AG08395 (cell line): ENCODE data around the gene CSRP1.
A peak's percentile ranks its signal among the peaks of the same experiment; 100 is the strongest.
"Not testable (repeated sequence)": the region's sequence is repeated elsewhere in the genome, so short reads cannot be mapped to it uniquely, and the experiment has no call there.

Experiments
- DNase-seq: peaks from one replicate; pipeline ENCODE4 v3.0.0; 2012; ENCODE audit warnings: mixed read lengths, low spot score

Gene CSRP1

DNA sequence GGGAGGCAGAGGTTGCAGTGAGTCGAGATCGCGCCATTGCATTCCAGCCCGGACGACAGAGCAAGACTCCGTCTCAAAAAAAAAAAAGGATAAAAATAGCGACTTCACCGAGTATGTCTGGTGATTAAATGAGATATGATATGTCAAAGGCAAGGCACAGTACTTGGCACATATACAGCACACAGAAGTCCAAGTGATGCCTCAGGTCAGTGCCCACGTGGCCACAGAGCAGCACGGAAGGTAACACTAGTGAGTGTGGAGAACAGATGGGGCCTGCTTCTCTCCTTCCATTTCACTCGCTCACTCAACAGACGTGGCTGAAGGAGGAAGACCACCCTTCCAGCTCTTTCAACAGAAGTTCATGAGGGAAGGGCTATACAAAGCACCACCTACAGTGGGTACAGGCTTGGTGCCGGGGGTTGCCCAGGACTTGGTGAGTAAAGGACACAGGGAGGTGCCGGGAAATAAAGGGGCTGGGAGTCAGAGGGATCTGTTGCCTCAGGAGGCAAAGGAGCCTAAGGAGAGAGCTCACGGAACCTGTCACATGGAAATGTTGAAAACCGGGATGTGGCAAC lies 8.9 kb downstream of the CSRP1 start:
- no peak for DNase-seq

DNA sequence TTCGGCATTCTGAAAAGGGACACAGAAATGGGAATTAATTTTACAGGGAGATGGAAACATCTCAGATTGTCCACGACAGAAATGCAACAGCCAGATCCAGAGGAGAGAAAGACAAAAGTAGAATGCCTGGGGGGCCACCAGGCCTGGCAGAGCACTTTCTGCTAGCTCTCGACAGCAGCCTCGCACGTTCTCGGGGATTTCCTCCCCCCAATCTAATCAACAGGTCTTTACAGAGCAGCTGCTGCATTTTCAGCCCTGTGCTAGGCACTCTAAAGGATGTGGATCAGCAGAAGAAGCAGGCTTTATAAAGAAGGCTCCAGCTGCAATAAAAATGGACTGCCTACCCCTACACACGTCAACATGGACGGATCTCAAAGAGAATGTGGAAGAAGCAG lies 10.6 kb downstream of the CSRP1 start:
- no peak for DNase-seq

DNA sequence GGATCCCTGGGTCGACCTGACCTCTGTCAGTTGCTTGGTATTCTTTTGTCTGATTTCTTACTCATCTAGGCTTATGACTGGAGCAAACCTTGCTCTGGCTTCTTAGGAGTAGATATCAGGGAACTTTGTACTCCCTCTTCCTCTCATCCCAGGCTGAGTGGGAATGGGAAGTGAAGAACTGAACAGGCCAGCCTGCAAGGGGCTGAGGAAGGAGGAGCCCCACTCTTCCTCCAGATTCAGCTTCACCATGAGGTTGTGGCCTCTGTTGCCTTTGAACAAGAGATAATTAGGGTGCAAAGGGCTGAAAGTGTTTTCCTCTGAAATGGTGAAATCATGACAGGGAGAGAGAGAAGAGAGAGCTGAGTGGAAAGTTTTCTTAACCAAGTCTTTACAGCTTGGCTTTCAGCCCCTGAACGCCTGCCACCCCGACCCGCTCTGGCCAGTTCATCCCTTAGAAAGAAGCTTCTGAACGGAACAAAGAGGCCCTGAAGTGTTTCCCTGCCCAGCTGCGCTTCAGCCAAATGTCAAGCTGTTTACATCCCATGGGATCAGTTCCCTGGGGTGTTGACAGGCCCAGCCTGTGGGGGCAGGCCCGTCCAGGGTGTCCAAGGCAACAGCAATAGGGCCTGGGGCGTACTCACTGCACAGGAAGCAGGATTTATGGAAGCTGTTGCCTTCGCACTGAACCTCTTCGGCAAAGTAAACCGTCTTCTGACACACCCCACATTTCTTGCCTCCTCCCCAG lies 11.2 kb downstream of the CSRP1 start:
- DNase-seq: peak; percentile 35

DNA sequence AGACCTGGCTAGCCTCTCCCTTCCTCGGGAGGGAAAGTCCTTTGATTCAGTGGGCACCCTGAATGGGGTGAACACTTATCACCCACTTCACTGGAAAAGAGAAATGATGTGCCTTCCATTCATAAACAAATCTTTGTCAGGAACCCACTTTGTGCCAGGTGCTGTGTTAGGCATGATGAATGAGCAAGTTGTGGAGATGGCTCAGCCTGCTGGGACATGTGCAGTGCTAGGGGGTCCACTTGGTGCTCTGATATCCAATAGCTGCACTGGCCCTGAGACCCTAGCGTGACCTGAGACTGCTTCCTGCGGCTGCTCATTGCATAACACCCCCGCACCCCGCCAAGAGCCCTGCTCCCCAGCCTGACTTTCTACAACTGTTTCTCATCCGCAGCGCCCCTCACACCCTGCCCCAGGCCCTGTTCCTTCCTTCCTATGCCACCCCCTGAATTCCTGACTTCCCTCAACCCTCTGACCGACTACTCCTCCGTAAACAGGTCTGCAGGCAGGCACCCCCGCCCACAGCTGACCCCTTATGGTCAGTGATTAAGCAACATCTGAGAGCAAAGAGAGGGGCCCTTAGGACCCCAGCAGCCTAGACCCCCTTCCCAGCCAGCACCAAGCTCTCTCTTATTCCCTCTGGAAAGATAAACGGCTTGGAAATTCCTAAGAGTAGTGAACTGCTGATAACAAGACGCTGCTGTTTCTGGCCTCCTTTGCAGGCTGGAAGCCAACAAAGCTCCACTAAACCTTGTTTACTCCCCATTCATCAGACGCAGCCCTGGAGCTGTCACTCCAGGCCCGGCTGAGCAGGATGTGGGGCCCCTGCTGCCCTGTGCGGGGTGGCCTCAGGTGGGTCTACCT lies 12.9 kb downstream of the CSRP1 start:
- no peak for DNase-seq

- DNase-seq: not testable (repeated sequence)
Observed at GRCh38 chr1:201493026-201493656, 13.8 kb downstream of the CSRP1 start.

DNA sequence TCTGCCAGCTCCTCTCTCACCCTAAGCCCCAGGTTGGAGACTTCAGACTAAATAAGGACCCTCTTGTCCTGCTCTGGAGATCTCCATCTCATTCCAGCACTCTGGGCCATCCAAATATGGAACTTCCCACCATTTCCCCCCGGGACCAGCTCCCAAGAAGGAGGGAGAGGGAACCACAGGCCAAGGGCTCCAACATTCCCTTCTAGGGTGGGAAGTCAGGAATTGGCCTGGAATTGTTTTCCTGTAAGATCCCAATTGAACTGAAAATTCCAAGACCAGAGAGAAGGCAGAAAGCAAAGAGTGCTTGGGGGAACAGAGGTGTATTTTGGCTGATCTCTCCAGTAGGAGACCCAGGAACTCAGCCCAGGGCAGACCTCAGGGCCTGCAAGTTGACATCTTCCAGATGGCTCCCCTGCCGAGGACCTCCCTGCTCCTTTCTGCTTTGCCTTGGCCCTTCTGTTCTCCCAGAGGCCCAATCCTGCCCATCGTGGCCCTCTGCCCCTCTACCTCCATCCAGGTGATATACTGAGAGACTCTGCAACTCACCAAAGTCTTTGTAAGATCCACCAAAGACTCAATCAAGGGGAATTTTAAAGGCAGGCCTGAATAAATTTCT lies 14.9 kb downstream of the CSRP1 start:
- DNase-seq: no peak

DNA sequence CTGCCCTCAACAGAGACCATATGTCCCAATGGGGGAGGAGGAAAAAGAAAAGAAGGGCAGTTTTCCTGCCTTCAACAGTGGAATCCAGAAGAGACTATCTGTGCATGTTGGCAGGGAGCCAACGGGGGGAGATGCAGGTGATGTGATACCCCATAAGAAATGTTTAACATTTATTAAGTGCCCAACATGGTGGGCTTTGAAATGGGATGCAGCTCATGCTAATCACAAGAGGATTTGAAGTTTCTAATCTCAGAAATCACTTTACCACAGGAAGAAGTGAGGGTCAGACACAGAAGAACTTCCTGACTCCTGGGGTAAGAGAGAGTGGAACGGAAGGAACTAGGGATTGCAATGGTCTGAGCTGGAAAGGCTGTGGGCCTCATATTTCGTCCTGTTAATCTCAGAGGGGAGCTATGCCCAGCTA lies 16.2 kb downstream of the CSRP1 start:
- DNase-seq: no peak

DNA sequence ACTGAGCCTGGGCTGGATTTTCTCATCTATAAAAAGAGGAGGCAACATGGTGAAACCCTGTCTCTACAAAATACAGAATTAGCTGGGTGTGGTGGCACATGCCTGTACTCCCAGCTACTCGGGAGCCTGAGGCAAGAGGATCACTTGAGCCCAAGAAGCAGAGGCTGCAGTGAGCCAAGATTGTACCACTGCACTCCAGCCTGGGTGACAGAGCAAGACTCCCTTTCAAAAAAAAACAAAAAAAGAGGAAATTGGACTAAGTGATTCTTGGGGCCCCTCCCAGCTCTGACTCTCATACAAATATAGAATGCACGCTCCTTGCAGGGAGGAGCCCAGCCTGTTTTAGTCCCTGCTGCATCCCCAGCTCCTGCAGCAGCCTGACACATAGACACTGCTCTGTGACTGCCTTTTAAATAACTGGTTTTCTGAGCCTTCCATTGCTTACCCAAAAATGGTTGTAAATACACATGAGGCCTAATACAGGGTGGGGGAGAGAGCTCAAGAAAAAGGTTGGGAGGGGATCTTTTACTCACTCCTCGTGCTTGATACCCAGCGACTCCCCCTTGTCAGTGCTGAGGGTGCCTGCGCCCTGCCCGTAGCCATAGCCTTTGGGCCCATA lies 17.2 kb downstream of the CSRP1 start:
- no peak for DNase-seq

- DNase-seq: peak; percentile 98
Observed at GRCh38 chr1:201488830-201489589, 17.9 kb downstream of the CSRP1 start.

DNA sequence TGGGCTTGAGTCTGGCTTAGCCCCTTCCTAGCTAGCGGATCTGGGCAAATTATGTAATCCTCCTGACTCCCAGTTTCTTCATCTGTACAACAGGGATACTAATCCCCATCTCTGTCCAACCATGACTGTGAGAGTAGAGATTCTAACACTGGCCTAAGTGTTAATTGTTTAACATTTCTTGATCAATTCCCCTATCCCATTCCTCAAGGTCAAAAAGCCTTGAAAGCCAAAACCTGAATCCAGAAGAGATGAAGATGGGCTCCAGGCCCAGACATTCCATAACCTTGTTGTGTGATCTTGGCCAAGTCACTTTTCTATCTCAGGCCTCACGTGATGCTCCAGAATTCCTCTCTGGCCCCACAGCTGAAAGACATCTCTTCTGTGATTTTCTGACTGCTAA lies 19.2 kb downstream of the CSRP1 start:
- no peak for DNase-seq

DNA sequence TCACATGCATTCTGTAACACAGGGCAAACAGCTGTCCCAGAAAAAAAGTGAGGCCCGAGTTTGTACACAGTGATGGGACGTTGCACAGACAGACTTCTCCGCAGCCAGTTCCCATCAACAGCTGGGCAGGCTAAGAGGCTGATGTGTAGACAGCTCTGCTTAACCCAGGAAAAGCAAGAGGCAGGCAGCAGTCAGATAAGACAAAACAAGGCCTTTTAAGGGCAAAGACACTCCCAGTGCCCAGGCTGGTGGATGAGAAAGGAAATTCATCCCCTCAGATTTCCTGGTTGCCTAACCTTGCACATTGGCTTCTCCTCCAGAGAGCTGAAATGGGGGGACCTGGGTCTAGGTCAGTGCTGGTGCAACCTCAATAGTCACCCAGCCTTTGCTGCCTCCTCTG lies 20.7 kb downstream of the CSRP1 start:
- DNase-seq: no peak

GRCh38 chr1:201485184-201485774 lies 21.6 kb downstream of the CSRP1 start:
- DNase-seq: no peak

GRCh38 chr1:201483373-201483949 lies 23.5 kb downstream of the CSRP1 start:
- DNase-seq: no peak

DNA sequence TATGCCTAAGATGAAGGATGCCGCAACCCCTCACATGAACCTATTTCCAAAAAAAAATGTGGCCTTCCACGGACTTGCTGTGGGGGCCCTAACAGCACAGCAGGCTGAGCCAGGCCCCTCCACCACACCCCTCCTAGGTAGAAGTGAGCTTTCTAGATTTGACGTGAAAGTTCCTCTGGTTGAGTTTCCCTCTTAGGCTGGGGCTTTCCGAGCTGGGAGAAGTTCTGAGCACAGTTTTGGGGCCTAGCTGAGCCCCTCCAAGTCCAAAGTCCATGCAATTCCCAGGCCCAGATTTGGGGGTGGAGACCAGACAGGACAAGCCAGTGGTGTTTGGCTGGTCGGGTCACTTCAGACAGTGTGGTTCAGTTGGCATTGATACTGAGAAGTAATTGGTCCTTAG lies 24.2 kb downstream of the CSRP1 start:
- no peak for DNase-seq

DNA sequence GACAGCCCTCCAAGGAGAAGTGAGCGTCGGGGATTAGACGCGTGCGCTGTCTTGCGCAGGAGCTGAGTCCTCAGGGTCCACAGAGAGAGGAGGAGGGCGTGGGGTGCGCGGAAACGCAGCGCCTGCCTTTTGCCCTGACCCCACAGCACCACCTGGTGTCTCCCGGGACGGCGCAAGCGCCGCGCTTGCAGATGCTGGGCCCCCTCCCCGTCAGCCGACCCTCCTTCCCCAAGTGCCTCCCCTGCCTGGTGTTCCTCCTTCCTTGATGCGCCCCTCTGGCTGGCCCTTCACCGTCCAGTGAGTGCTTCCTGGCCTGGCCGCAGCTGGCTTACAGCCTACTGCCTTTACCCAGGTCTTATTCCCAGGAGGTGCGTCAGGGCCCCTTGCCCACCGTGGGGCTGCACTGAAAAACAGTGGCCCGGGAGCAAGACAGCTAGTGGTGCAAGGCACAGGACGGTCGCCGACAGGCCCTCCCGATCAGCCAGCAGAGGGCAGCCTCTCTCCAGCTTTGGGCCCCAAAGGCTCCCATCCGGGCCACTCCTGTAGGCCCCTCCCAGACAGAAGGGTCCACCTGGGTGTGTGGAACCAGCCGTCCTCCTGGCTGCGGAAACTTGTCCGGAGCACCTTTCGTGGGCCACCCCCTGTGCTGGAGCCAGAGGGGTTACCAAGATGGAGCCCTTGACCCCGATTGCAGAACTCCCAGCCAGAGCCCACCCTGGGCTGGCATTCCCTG lies 25.0 kb downstream of the CSRP1 start:
- peak; percentile 90 for DNase-seq

DNA sequence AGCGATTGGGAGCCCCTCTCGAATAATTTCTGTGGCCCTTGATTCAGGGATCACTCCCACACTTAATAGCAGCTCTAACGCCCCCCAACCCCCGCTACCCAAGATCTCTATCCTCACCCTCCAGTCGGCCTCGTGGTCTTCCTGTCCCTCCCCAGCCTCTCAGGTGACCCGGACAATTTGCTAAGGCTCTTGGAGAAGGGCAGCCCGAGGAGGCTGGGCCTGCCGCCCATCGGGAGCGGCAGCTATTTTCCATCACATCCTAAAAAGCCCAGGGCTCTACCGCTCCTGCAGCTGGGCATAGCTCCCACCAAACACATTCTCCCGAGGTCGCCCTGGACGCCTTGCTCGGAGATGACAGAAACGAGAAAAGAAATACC lies 25.9 kb downstream of the CSRP1 start:
- DNase-seq: no peak

DNA sequence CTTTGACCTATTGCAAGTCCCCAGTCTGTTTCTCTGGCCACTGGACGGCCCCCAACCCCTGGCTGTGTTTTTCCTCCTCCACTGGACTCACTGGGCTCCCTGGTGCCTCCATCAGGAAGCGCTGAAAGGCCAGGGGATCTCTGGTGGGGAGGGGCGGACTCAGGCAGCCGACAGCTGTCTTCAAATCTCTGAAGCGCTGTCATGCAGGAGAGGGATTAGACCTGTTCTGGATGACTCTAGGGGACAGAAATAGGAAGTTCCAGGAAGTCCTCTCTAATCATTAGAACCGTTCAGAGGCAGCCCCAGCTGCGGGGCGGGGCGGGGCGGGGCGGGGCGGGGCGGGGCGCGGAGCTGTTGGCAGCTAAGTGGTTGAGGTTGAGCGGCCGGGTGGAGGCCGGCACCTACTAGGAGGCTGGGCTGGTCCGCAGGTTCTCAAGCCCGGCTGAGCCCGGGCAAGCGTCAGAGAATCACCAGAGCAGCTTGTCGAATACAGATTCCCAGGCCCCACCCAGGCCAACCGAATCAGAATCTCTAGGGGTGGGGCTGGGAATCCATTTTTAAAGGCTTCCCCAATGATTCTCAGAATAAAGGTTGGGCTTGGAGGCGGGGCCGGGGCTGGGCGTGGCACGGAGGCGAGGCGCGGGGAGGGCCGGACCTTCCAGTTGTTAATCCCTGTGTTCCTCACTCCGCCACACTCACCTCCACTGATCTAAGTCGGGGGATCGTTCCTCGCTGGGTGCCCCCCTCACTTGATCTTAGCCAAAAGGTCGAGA lies 26.5 kb downstream of the CSRP1 start:
- peak; percentile 50 for DNase-seq

- DNase-seq: no peak
Observed at GRCh38 chr1:201479201-201479730, 27.7 kb downstream of the CSRP1 start.
